GM19351 (cell line): ENCODE measurements around the gene PCDHB13.
"Not testable (repeated sequence)": the region's sequence is repeated elsewhere in the genome, so short reads cannot be mapped to it uniquely, and the experiment has no call there.

Source experiments
- ATAC-seq: cut with Tn5 transposase; IDR thresholded peaks from one replicate; pipeline ENCODE4 v1.9.1; 2021; ENCODE audit warnings: mild to moderate bottlenecking, moderate library complexity; ENCODE audit not compliant: unreplicated experiment

Gene PCDHB13

GRCh38 chr5:141201126-141201525 lies 12.6 kb upstream of the PCDHB13 start:
- not testable (repeated sequence) for ATAC-seq

GRCh38 chr5:141201646-141202045 lies 12.1 kb upstream of the PCDHB13 start:
- not testable (repeated sequence) for ATAC-seq

DNA sequence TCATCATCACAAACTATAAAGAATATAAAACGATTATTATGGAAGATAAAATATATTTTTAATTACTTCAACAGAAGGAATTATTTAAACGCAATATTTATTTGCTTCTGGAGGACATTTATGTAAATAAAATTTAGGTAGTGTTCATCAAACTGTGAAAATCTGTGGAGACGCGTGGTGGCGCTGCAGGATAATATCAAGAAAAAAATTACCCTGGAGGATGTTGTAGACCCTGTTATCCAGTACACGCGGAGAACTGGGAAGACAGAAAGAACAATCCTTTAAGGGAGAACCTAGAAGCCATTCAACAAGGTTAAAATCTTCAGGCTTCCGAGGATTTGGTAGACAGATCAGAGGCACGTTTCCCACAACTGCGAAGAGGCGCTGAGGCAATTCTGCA lies 5.2 kb upstream of the PCDHB13 start, which contains the start of gene PCDHB12:
TSS of gene PCDHB12 (plus strand) at position 242 of the 400 bp plus-strand sequence. CDS start 189 bp downstream, outside the sequence.
- no peak for ATAC-seq

DNA sequence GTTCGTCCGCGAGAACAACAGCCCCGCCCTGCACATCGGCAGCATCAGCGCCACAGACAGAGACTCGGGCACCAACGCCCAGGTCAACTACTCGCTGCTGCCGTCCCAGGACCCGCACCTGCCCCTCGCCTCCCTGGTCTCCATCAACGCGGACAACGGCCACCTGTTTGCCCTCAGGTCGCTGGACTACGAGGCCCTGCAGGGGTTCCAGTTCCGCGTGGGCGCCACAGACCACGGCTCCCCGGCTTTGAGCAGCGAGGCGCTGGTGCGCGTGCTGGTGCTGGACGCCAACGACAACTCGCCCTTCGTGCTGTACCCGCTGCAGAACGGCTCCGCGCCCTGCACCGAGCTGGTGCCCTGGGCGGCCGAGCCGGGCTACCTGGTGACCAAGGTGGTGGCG lies 3.4 kb upstream of the PCDHB13 start:
- ATAC-seq, result not testable (repeated sequence)

DNA sequence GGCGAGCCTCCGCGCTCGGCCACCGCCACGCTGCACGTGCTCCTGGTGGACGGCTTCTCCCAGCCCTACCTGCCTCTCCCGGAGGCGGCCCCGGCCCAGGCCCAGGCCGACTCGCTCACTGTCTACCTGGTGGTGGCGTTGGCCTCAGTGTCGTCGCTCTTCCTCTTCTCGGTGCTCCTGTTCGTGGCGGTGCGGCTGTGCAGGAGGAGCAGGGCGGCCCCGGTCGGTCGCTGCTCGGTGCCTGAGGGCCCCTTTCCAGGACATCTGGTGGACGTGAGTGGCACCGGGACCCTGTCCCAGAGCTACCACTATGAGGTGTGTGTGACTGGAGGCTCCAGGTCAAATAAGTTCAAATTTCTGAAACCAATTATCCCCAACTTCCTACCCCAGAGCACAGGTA lies 2.9 kb upstream of the PCDHB13 start:
- not testable (repeated sequence) for ATAC-seq

DNA sequence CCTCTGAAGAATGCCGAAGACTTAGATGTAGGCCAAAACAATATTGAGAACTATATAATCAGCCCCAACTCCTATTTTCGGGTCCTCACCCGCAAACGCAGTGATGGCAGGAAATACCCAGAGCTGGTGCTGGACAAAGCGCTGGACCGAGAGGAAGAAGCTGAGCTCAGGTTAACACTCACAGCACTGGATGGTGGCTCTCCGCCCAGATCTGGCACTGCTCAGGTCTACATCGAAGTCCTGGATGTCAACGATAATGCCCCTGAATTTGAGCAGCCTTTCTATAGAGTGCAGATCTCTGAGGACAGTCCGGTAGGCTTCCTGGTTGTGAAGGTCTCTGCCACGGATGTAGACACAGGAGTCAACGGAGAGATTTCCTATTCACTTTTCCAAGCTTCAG lies 864 bp downstream of the PCDHB13 start:
- not testable (repeated sequence) for ATAC-seq

DNA sequence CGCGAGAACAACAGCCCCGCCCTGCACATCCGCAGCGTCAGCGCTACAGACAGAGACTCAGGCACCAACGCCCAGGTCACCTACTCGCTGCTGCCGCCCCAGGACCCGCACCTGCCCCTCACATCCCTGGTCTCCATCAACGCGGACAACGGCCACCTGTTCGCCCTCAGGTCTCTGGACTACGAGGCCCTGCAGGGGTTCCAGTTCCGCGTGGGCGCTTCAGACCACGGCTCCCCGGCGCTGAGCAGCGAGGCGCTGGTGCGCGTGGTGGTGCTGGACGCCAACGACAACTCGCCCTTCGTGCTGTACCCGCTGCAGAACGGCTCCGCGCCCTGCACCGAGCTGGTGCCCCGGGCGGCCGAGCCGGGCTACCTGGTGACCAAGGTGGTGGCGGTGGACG lies 1.8 kb downstream of the PCDHB13 start:
- not testable (repeated sequence) for ATAC-seq

DNA sequence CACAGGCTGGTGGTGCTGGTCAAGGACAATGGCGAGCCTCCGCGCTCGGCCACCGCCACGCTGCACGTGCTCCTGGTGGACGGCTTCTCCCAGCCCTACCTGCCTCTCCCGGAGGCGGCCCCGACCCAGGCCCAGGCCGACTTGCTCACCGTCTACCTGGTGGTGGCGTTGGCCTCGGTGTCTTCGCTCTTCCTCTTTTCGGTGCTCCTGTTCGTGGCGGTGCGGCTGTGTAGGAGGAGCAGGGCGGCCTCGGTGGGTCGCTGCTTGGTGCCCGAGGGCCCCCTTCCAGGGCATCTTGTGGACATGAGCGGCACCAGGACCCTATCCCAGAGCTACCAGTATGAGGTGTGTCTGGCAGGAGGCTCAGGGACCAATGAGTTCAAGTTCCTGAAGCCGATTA lies 2.3 kb downstream of the PCDHB13 start:
- ATAC-seq, result not testable (repeated sequence)

GRCh38 chr5:141223112-141223783 lies 9.5 kb downstream of the PCDHB13 start, which contains the start of gene PCDHB14:
PCDHB14 (plus strand) TSS chr5:141223343; CDS start chr5:141223506, 163 bp downstream.
- no peak for ATAC-seq

- ATAC-seq, result not testable (repeated sequence)
Observed at GRCh38 chr5:141224844-141225243, 11.1 kb downstream of the PCDHB13 start.

DNA sequence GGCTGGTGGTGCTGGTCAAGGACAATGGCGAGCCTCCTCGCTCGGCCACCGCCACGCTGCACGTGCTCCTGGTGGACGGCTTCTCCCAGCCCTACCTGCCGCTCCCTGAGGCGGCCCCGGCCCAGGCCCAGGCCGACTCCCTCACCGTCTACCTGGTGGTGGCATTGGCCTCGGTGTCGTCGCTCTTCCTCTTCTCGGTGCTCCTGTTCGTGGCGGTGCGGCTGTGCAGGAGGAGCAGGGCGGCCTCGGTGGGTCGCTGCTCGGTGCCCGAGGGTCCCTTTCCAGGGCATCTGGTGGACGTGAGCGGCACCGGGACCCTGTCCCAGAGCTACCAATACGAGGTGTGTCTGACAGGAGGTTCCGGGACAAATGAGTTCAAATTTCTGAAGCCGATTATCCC lies 11.7 kb downstream of the PCDHB13 start:
- not testable (repeated sequence) for ATAC-seq

- ATAC-seq, result no peak
Observed at GRCh38 chr5:141234109-141234667, 20.5 kb downstream of the PCDHB13 start.

DNA sequence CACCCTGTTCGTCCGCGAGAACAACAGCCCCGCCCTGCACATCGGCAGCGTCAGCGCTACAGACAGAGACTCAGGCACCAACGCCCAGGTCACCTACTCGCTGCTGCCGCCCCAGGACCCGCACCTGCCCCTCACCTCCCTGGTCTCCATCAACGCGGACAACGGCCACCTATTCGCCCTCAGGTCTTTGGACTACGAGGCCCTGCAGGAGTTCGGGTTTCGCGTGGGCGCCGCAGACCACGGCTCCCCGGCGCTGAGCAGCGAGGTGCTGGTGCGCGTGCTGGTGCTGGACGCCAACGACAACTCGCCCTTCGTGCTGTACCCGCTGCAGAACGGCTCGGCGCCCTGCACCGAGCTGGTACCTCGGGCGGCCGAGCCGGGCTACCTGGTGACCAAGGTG lies 22.2 kb downstream of the PCDHB13 start:
- ATAC-seq, result not testable (repeated sequence)

GRCh38 chr5:141236516-141237313 lies 23.0 kb downstream of the PCDHB13 start:
- ATAC-seq, result no peak

DNA sequence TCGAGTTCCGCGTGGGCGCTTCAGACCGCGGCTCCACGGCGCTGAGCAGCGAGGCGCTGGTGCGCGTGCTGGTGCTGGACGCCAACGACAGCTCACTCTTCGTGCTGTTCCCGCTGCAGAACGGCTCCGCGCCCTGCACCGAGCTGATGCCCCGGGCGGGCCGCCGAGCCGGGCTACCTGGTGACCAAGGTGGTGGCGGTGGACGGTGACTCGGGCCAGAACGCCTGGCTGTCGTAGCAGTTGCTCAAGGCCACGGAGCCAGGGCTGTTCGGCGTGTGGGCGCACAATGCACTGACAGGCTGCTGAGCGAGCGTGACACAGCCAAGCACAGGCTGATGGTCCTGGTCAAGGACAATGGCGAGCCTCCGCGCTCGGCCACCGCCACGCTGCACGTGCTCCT lies 27.8 kb downstream of the PCDHB13 start:
- ATAC-seq, result no peak

- ATAC-seq, result no peak
Observed at GRCh38 chr5:141245250-141245717, 31.6 kb downstream of the PCDHB13 start, which contains the start of gene PCDHB15. PCDHB15 (plus strand) TSS chr5:141245395; CDS start chr5:141245579, 184 bp downstream.

- not testable (repeated sequence) for ATAC-seq
Observed at GRCh38 chr5:141246971-141247370, 33.3 kb downstream of the PCDHB13 start.

DNA sequence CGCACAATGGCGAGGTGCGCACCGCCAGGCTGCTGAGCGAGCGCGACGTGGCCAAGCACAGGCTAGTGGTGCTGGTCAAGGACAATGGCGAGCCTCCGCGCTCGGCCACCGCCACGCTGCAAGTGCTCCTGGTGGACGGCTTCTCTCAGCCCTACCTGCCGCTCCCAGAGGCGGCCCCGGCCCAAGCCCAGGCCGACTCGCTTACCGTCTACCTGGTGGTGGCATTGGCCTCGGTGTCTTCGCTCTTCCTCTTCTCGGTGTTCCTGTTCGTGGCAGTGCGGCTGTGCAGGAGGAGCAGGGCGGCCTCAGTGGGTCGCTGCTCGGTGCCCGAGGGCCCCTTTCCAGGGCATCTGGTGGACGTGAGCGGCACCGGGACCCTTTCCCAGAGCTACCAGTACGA lies 33.7 kb downstream of the PCDHB13 start:
- ATAC-seq, result not testable (repeated sequence)

DNA sequence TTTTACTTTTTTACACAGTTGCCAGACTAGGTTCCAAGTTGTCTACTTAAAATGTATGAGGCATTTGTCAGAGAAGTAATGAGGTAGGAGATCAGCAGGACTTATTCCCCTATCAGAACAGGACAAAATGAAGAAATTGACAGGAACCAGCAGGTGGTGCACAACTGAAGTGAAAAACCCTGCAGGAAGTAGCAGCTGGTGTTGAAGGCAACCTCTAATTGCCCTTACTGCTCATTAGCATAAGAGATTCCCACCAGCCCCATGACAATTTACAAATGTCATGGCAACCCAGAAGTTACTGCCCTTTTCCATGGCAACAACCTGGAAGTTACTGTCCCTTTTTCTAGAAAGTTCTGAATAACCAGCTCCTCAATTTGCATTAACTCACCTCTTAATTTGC lies 36.9 kb downstream of the PCDHB13 start:
- ATAC-seq, result no peak

DNA sequence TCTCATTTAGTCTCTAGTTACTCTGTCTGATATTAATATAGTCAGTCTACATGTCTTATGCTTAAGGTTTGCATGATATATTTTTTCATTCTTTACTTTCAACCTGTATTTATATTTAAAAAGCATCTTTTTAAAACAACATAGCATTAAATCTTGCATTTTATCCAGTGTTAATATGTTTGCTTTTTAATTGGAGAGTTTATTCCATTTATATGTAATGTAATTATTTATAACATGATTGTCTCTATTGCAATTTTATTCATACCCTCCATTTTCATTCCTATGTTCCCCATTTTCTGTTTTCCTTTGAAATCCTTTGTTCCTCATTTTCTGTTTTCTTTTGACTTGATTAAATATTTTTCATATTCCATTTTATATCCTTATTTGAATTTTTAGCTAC lies 44.7 kb downstream of the PCDHB13 start:
- ATAC-seq, result no peak

DNA sequence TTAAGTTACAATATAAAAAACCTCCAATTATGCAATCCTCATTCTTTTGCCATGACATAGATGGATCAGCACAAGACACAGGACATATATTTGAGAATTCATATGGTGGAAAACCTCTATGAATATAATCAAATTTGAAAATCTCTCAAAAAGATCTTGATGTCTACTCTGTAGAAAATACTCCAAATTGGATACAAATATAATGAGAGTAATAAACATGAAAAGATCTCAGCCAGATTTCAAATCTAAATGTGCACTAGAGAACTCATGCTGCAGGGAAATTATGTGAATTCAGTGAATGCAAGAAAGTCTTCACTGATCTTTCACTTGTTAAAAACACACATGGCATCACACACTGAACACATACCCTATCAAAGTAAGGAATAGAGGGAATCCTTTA lies 45.2 kb downstream of the PCDHB13 start:
- ATAC-seq, result no peak
